Retina (tissue), 1 donor: Measurements from ENCODE around the gene CMTM4.
"Not testable (repeated sequence)": the region's sequence is repeated elsewhere in the genome, so short reads cannot be mapped to it uniquely, and the experiment has no call there.

Experiments used
- DNase-seq: peaks from one replicate; pipeline ENCODE4 v3.0.0-alpha.2; 2016

The CMTM4 gene

DNA sequence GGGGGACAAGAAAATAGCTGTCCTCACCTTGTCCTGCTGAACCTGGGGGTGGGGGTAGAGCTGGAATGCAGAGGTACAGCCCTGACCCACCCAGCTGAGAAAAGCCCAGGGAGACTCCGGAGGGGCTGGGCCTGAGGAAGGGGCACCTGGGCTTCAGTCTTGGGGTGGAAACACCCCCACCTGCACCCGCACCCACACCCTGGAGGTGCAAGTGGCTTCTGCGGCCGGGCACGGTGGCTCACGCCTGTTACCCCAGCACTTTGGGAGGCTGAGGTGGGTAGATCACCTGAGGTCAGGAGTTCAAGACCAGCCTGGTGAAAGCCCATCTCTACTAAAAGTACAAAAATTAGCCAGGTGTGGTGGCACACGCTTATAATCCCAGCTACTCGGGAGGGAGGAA lies 84.6 kb downstream of the CMTM4 start:
- DNase-seq, result not testable (repeated sequence)

DNA sequence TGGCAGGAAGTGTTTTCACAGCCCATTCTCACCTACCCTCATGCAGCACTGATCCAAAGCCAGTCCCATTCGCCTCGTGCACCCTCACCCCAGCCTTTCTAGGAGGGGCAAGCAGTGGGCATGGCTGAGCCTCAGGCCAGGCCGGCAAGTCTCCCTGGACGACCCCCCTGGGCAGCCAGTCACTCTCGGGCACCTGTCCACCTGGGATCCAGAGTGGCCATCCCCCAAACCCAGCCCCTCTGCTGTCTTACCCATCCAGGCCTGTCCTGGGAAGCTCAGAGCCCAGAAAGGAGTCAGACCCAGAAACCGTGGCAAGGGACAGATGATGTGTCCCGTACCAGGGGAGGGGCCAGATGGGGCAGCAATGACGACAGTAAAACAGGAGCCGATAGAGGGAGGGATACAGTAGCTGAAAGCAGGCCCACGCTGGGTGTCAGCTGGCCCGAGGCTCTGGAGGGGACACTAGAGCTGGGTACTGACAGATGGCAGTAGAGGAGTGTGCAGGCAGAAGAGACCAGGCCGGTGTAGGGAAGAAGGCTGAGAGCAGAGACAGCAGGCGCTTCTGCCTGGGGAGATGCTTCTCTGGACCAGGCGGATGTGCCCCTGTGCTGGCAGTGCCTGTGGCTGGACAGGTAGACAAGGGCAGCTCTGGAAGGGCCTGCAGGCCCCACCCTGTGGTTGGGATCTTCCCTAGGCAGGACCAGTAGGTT lies 86.3 kb downstream of the CMTM4 start:
- DNase-seq, result no peak

DNA sequence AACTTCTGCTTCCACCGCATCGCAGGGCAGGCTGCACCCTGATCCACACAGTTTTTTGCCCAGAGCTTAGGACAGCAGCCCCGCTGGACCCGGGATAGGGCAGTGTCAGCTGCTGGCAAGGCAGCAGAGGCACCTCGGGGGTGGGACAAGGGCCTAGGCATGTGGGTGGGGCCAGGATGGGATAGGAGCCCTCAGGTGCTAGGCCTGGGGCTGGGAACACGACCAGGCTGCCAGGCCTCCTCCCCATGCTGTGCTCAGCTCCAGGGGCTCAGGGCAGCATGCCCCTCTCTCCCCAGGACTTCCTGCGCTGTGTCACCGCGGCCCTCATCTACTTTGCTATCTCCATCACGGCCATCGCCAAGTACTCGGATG lies 87.4 kb downstream of the CMTM4 start:
- no peak for DNase-seq

DNA sequence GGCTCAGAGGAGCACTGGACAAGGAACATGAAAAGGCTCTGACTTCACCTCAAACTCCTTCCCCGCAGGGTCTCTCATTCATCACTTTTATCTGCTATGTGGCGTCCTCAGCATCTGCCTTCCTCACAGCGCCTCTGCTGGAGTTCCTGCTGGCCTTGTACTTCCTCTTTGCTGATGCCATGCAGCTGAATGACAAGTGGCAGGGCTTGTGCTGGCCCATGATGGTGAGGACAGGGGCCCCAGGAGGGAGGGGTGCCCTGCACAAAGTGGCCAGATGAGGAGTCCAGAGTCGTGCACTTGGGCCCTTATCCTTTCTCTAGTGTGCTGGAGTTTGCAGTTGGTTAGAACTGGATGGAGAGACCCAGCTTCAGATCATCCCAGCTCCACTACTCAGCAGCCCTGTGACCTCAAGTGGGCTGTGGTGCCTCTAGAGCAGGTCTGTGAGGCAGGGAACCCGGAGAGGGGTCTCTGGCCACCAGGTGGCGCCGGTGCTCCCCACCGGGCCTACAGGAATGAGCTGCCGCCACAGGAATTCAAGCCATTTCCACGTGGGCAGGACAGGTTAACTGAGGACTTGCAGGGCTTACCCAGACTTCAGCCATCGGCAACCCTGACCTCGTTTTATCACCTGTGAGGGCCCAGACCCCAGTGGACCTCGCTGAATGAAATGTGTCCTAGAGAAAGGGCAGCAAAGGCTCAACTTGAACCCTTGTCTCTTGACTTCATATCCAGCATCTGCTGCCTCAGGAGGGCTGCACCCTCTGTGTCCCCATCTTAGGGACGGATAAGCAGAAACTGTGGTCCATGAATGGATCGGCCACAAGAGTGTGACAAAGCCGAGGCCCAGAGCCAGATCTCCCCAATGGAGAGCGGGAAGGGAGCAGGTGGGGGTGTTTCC lies 88.1 kb downstream of the CMTM4 start:
- DNase-seq, result peak; percentile 89

DNA sequence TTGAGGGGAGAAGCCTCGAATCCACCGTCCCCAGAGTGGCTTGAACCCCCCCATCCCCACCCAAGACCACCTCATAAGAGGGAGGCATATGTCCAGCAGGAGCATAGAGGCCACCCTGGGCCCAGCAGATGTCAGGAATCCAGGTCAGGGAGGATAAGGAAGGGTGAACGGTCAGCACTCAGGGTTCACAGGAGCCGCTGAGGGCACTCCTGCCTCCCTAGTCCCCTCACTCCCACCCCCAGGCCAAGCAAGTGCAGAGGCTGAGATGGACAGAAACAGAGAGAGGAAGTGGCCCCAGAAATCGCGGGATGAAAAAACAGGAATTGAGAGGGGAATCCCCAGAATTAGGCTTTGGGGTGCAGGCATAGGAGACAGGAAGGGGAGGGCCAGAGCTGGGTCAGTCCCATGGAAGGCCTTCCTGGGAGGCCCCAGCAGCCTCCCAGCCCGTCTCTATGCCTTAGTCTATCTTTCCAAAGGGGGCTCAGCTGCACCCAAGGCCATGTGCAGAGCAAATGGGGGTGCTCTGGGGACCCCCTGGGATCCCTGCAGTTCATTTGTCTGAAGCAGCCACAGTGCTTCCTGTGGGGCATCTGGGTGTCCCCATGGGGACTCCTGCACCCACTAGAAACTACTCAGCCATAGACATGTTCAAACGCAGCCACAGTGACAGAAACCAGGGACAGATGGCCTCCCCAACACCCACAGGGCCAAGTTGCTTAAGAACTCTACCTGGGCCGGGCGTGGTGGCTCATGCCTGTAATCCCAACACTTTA lies 90.4 kb downstream of the CMTM4 start:
- DNase-seq, result no peak

DNA sequence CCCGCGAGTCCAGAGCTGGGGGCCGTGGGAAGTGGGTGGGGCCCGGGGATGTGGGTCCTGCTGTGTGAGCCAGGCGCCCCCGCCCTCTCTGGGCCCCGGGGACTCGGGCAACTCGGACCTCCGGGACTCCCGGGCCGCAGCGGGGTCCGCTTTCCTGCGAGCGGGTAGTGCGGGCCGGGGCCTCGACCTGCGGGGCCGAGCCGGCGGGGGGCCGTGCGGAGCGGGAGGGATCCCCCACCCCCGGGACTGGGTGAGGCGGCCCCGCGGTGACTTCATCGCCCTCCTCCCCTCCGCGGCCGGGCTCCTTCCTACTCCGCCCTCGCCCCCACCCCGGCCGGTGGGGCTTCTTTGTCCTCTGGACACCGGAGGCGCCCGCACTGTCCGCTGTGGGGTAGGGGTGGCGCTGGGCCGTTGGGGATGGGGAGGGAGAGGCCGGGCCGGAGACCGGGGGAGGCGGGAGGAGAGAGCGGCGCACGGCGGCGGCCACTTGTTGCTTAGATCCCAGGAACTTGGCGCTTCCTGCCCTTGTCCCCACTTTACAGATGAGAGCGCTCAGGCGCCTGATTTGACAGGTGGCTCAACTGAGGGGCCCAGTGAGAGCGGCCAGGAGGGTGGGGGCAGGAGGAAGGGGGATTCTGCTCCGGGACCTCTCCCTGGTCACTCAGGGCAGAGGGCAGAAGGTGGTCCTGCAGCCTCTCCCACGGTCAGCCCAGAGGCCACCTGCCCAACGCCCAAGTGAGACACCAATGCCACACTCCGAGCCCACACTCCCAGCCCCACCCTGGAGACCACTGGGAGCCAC lies 91.2 kb downstream of the CMTM4 start:
- no peak for DNase-seq

DNA sequence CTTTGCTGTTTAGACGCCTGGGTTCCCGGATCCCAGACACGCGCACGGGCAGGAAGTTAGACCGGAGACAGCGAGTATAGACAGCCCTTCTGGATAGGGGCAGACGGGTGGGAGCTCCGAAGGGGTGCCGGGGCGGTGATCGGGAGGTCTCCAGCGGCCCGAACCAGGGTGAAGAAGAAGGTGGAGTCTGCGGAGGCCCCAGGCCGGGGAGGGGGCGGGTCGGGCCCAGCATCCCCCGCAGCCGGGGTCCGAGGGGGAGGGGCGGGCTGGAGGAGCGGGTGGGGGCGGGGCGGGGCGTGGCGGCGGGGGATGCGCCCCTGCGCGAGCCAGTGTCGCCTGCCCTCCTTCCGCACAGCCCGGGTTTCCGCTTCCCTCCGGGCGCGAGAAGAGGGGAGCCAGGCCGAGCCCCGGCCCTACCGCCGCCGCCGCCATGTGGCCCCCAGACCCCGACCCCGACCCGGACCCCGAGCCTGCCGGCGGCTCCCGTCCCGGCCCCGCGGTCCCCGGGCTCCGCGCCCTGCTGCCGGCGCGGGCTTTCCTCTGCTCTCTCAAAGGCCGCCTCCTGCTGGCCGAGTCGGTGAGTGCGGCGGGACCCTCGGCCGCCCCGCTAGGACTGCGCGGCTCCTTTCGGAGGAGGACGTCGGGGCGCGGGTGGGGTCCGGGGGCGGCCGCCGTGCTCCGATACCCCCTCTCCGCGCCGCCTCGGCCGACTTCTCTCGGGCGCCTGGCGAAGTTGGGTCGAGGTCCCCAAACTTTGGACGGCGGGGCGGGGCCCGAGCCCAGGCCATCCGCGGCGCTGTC lies 92.0 kb downstream of the CMTM4 start, which contains the start of gene CMTM3:
Gene CMTM3, plus strand, starts transcription at position 329 of the 801 bp plus-strand sequence. Its CDS starts 102 bp downstream, at position 431.
- peak; percentile 84 for DNase-seq

DNA sequence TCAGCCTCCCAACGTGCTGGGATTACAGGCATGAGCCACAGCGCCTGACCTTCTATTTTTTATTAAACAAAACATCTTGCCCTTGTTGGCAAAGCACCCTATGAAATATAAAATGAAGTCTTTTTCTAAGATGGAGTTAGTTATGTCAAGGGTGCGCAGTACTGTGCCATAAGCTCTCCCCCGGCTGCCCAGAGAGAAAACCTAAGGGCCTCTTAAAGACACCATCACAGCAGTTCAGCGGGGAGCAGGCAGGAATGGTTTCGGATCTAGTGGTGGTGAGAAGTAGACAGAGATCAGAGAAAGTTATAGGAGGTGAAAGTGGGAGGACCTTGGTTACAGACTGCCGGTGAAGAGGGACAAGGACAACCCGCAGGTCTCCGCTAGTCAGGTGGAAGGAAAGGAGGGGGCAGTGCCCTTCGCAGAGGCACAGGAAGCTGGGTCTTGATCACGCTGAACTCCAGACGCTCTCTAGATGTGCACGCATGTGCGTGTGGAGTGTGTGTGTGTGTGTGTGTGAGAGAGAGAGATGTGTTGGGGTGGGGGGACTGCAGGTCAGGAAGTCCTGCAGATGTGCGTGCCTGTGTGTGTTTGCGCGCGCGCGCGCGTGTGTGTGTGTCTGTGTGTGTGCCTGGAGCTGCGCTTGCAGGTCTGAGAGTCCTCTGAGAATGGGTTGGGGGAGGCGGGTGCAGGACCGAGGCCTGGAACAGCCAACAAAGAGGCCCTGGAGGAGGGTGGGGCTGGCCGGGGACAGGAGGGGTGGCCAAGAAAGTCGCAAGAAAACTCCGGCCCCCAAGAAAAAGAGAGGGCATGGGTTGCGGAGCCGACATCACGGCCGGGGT lies 92.8 kb downstream of the CMTM4 start:
- peak; percentile 92 for DNase-seq

DNA sequence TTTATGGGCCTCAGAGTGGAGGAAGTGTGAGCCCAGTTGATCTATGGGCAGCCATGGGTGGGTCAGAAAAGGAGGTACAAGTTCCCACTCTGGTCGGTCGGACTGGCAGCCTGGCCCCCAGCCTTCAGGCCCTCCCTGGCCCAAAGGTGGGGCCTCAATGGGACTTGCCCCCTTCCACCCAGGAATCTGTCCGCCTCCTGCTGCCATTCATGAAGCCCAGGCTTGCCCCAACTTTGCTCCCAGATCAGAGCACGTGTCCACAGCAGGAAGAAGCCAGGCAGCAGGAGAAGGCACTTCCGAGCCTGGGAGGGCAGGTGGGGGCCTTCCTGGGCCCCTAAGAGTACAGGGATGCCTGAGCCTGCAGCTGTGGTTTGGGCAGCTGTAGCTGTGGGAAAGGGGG lies 95.1 kb downstream of the CMTM4 start:
- no peak for DNase-seq

DNA sequence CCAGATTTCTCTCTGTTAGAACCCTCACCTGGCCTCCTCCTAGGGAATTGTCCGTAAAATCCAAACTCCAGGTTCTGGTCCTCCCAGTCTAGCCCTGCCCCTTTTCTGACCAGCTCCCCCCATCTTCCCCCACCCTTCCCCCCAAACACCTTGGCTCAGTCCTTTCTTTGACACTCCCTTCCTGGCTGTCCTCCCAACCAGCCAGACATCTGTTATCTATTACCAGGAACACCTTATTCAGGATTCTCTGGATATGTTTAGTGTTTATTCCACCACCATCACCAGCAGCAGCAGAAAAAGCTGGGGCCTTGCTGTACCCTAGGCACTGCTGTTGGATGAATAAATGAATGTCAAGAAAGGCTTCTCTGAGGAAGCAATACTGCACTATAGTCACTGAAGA lies 96.1 kb downstream of the CMTM4 start:
- no peak for DNase-seq

DNA sequence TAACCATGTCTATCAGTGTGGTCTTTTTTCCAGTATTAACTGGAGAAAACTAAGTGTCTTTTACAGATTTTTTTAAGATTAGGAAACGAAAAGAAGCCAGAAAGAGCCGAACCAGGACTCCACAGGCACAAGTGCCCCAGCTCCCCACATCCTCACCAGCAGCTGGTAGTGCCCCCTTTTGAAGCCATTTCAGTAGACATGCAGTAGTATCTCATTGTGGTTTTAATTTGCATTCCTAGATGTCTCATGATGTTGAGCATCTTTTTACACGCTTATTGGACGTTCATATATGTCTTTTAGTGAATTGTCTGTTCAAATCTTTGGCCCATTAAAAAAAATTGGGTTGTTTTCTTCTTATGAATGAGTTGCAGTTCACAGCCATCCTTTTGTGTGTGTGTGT lies 96.8 kb downstream of the CMTM4 start:
- no peak for DNase-seq

DNA sequence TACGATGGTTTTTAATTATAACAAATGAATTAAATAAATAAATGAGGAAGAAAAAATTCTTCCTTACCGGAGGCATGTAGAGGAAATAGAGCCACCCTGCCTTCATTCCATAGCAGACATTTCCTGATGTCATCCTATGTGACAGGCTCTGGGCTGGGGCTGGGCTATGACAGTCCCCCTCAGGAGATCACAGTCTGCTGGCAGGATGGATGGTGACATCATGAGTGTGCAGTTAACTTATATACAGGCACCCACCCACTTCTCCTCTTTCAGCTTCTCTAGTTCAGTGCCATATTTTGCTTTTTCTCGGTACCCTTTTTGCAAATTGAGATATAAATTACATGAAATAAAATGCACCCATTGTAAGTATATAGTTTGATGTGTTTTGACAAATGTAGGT lies 98.4 kb downstream of the CMTM4 start:
- no peak for DNase-seq

DNA sequence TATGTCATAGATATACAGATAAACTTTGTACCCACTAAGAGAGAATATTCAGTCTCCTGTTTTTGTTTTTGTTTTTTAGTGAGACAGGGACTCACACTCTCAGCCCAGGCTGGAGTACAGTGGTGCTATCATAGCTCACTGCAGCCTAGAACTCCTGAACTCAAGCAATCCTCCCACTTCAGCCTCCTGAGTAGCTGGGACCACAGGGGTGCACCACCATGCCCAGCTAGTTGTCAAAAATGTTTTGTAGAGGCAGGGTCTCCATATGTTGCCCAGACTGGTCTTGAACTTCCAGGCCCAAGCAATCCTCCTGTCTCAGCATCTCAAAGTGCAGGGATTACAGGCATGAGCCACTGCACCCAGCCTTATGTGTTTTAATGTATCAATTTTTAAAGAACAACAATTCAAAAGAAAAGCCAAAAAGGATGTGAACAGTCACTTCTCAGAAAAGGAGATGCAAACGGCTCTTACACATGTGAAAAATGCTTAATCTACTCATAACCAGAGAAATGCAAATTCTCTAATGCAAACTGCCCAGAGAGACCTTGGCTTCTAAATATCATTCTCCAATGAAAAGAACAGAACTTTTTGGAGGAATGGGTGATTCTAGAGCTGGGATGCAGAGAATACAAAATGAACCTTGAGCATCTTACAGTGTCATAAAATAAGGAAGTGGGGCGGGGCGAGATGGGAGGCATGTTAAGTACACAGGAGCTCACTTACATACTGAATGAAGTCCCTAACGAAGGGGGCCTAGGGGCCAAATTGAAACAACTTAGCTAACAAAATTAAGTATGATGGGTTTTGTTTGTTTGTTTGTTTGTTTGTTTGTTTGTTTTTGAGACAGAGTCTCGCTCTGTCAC lies 99.3 kb downstream of the CMTM4 start:
- no peak for DNase-seq

DNA sequence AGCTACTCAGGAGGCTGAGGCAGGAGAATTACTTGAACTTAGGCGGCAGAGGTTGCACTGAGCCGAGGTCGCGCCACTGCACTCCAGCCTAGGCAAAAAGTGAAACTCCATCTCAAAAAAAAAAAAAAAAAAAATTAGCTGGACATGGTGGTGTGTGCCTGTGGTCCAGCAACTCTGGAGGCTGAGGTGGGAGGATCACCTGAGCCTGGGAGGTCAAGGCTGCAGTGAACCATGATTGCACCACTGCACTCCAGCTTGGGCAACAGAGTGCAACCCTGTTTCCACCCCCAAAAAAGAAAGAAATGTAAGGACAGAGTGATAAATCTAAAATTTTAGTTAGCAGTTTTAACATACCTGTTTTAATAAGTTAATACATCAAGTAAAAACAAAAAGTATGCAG lies 100.0 kb downstream of the CMTM4 start:
- not testable (repeated sequence) for DNase-seq

DNA sequence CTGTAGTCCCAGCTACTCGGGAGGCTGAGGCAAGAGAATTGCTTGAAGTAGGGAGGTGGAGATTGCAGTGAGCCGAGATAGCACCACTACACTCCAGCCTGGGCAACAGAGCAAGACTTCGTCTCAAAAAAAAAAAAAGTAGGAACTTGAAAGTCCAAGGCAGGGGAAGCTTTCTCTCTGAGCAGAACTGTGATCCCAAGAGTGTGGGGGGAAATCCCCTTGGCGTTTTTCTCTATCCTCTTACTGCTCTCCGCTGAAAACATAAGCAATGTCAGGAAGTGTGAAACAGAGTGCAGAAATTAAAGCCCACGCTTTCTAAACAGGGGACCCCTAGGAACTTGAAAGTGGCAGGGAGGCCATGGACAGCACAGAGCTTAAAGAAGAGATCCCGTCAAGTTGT lies 101.8 kb downstream of the CMTM4 start:
- DNase-seq, result no peak

DNA sequence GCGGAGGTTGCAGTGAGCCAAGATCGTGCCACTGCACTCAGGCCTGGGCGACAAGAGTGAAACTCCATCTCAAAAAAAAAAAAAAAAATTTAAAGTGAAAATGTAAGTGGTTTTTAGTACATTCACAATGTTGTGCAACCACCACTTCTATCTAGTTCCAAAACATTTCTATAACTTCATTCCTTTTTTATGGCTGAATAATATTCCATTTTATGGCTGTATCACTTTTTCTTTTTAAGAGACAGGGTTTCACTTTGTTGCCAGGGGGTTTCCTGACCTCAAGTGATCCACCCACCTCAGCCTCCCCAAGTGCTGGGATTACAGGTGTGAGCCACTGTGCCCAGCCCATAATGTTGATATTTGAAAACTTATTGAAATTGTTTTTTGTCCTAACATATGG lies 103.7 kb downstream of the CMTM4 start:
- DNase-seq, result no peak

DNA sequence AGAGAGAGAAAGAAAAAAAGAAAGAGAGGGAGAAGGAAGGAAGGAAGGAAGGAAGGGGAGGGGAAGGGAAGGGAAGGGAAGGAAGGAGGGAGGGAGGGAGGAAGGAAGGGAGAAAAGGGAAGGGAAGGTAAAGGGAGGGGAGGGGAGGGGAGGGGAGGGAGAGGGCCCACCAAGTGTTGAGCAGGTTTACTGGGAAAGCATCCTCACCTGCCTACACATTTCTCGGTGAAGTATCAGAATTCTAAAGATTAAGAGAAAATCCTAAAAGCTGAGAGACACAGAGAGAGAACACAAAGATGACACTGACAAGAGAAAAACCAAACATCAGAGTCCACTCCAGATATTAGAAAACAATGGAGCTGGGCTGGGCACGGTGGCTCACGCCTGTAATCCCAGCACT lies 104.3 kb downstream of the CMTM4 start:
- DNase-seq, result no peak

DNA sequence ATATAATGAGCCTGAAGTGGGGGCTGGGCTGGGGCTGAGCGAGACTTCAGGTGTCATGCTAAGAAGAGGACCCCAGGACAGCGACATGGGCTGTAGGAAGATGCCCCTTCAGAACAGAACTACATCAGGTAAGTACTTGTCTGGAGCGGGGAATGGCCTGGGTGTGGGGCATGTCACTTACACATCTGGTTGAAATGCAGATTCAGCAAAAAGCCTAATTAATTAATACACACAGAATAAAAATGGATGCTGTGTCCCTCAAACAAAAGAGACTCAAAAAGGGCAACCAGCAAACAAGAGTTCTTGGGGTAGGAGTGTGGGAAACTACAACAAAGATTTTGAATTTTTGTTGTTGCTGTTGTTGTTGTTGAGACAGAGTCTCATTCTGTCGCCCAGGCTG lies 105.5 kb downstream of the CMTM4 start:
- no peak for DNase-seq

DNA sequence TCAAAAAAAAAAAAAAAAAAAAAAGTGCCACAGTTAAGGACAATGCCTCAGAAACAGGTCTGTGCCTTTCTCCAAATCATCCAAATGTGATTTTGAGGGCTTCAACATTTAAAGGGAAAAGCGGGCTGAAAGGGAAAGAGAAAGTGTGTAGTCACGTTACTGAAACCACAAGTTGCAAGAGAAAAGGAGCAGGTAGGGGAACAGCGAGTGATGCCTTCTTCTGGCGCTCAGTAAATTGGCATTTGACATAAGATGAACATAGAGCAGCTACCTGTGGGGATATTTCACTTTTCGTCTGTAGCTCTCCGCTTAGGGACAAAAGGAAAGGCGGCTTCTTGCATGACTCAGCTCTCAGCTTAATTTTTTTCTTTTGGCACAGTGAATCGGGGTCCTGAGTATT lies 106.2 kb downstream of the CMTM4 start:
- no peak for DNase-seq
